Esophagus (tissue), 2 donors: ENCODE data around the gene SATB1. TPM values are rescaled to one million over a fixed set of nuclear protein-coding genes. Genes with fewer than 3 reads are reported as not detected.
"Not testable (repeated sequence)": the region's sequence is repeated elsewhere in the genome, so short reads cannot be mapped to it uniquely, and the experiment has no call there.

Experiments used
- H3K27ac ChIP-seq, 2 donors: one replicate each; pipeline ENCODE4 v1.5.1; 2013; ENCODE audit warnings: low read depth in 2 of 2, mild to moderate bottlenecking in 2 of 2, inconsistent platforms in 1 of 2, low read length in 1 of 2, moderate library complexity in 1 of 2
- H3K27me3 ChIP-seq, 2 donors: one replicate each; pipeline ENCODE4 v1.6.1; 2013; ENCODE audit warnings: low read length in 2 of 2, control low read depth in 1 of 2, mild to moderate bottlenecking in 1 of 2; ENCODE audit not compliant: insufficient read depth in 2 of 2, control insufficient read depth in 1 of 2
- H3K36me3 ChIP-seq, 2 donors: one replicate each; pipeline ENCODE4 v1.6.1; 2013; ENCODE audit warnings: low read length in 1 of 2; ENCODE audit not compliant: control insufficient read depth in 2 of 2, insufficient read depth in 2 of 2
- H3K4me1 ChIP-seq, 2 donors: one replicate each; pipeline ENCODE4 v1.6.1; 2013; ENCODE audit warnings: low read length in 1 of 2; ENCODE audit not compliant: control insufficient read depth in 2 of 2, insufficient read depth in 2 of 2
- H3K4me3 ChIP-seq, 2 donors: one replicate each; pipeline ENCODE4 v1.5.1; 2013; ENCODE audit warnings: low read length in 2 of 2, mild to moderate bottlenecking in 2 of 2, low read depth in 1 of 2, moderate library complexity in 1 of 2
- H3K9me3 ChIP-seq, 2 donors: one replicate each; pipeline ENCODE4 v1.6.1; 2013; ENCODE audit warnings: mild to moderate bottlenecking in 2 of 2, low read depth in 1 of 2, low read length in 1 of 2, moderate library complexity in 1 of 2; ENCODE audit not compliant: control insufficient read depth in 2 of 2, insufficient read depth in 1 of 2
- WGBS, 2 donors: extraction: QIAGEN DNeasy Blood & Tissue Kit; methylation state at CpG; one replicate each; pipeline ENCODE4 v1.1.7; 2013; 5-methylcytosine and 5-hydroxymethylcytosine counted together
- polyA plus RNA-seq, 2 donors: library from polyadenylated mRNA; stranded (reverse); fragments of 200-250 nt; gene quantifications; one replicate each; pipeline ENCODE4 v1.2.3, GENCODE V29; 2013
- donor health status: healthy with polysubstance abuse.
- donor health status: Bipolar disorder and iron deficiency.

The SATB1 gene
- polyA plus RNA-seq, 2 donors: 6.1 to 6.2 TPM

- Histone ChIP-seq H3K27me3 (no peaks in the 10 kb centered on the region), H3K4me3 (no peak overlapping the region), H3K36me3 (peaks cover 0 to 9% of the 10 kb centered on the region in 2 donors), H3K27ac (no peak overlapping the region), H3K9me3 (no peaks in the 10 kb centered on the region), H3K4me1 (peaks cover 0 to 2% of the 10 kb centered on the region in 2 donors)
- 90 to 94% methylated on average over 18 of the region's 18 CpGs for WGBS, 2 donors
These were observed 75.8 kb downstream of the SATB1 start for GRCh38 chr3:18349197-18349798.

GRCh38 chr3:18346097-18346496, 79.0 kb downstream of the SATB1 start:
- H3K9me3 ChIP-seq: no peaks in the 10 kb centered on the region
- H3K27ac ChIP-seq: no peak overlapping the region
- H3K27me3 ChIP-seq: no peaks in the 10 kb centered on the region
- H3K4me1 ChIP-seq: no peaks in the 10 kb centered on the region
- H3K4me3 ChIP-seq: no peak overlapping the region
- peaks cover 0 to 7% of the 10 kb centered on the region in 2 donors for H3K36me3 ChIP-seq
- 94 to 97% methylated on average over 4 of the region's 4 CpGs for WGBS, 2 donors

GRCh38 chr3:18345015-18345367, 80.1 kb downstream of the SATB1 start:
- H3K27me3 ChIP-seq: no peaks in the 10 kb centered on the region
- H3K4me3 ChIP-seq: no peak overlapping the region
- H3K9me3 ChIP-seq: no peaks in the 10 kb centered on the region
- 67 to 69% methylated on average over 5 of the region's 5 CpGs for WGBS, 2 donors
- H3K27ac ChIP-seq: no peak overlapping the region
- H3K4me1 ChIP-seq: no peaks in the 10 kb centered on the region
- peaks cover 0 to 6% of the 10 kb centered on the region in 2 donors for H3K36me3 ChIP-seq

GRCh38 chr3:18344306-18345014, 80.7 kb downstream of the SATB1 start:
- WGBS, 2 donors: 75 to 77% methylated on average over 4 of the region's 4 CpGs
- Histone ChIP-seq H3K4me3 (no peak overlapping the region), H3K9me3 (no peaks in the 10 kb centered on the region), H3K27me3 (no peaks in the 10 kb centered on the region), H3K27ac (no peak overlapping the region), H3K4me1 (no peaks in the 10 kb centered on the region), H3K36me3 (peaks cover 0 to 4% of the 10 kb centered on the region in 2 donors)

- Histone ChIP-seq H3K4me3 (no peak overlapping the region), H3K27ac (no peak overlapping the region), H3K4me1 (no peaks in the 10 kb centered on the region), H3K36me3 (no peaks in the 10 kb centered on the region), H3K27me3 (no peaks in the 10 kb centered on the region), H3K9me3 (no peaks in the 10 kb centered on the region)
- WGBS, 2 donors: 76 to 78% methylated on average over 2 of the region's 2 CpGs
These were observed 81.3 kb downstream of the SATB1 start for GRCh38 chr3:18343809-18344208.

- H3K9me3 ChIP-seq: no peaks in the 10 kb centered on the region
- WGBS, 2 donors: 72 to 78% methylated on average over 11 of the region's 11 CpGs
- no peaks in the 10 kb centered on the region for H3K4me1 ChIP-seq
- no peaks in the 10 kb centered on the region for H3K36me3 ChIP-seq
- no peaks in the 10 kb centered on the region for H3K27me3 ChIP-seq
- H3K4me3 ChIP-seq: no peak overlapping the region
- no peak overlapping the region for H3K27ac ChIP-seq
These were observed 86.2 kb downstream of the SATB1 start for GRCh38 chr3:18338827-18339514.

GRCh38 chr3:18337231-18337630, 87.9 kb downstream of the SATB1 start:
- no peaks in the 10 kb centered on the region for H3K27me3 ChIP-seq
- no peaks in the 10 kb centered on the region for H3K4me1 ChIP-seq
- H3K27ac ChIP-seq: no peak overlapping the region
- no peak overlapping the region for H3K4me3 ChIP-seq
- H3K9me3 ChIP-seq: no peaks in the 10 kb centered on the region
- 91 to 93% methylated on average over 1 of the region's 1 CpG for WGBS, 2 donors
- no peaks in the 10 kb centered on the region for H3K36me3 ChIP-seq

GRCh38 chr3:18334837-18335601, 90.1 kb downstream of the SATB1 start:
- Histone ChIP-seq H3K27me3 (no peaks in the 10 kb centered on the region), H3K4me3 (no peak overlapping the region), H3K36me3 (no peaks in the 10 kb centered on the region), H3K4me1 (no peaks in the 10 kb centered on the region), H3K9me3 (no peaks in the 10 kb centered on the region), H3K27ac (no peak overlapping the region)

- H3K4me3 ChIP-seq: peak overlapping the region; percentile 26 to 28
- H3K36me3 ChIP-seq, H3K9me3 ChIP-seq, H3K27me3 ChIP-seq, H3K4me1 ChIP-seq: not testable (repeated sequence)
- H3K27ac ChIP-seq: peak overlapping the region in 1 of 2 donors; percentile 60
- 40 to 42% methylated on average over 20 to 25 of the region's 25 CpGs for WGBS, 2 donors
These were observed 94.2 kb downstream of the SATB1 start for GRCh38 chr3:18330772-18331441.
